HG02588 (cell line): ENCODE data around the gene POPDC3.
"Not testable (repeated sequence)": the region's sequence is repeated elsewhere in the genome, so short reads cannot be mapped to it uniquely, and the experiment has no call there.

Source experiments
- ATAC-seq: cut with Tn5 transposase; IDR thresholded peaks from one replicate; pipeline ENCODE4 v1.9.1; 2021; ENCODE audit warnings: mild to moderate bottlenecking, moderate library complexity; ENCODE audit not compliant: unreplicated experiment

Gene POPDC3

GRCh38 chr6:105179244-105180065, at the start of gene POPDC3:
Gene POPDC3 (minus strand): TSS chr6:105180014. CDS start chr6:105161909, 18,105 bp downstream.
- ATAC-seq = peak; percentile 44

GRCh38 chr6:105227295-105227767, 47.5 kb upstream of the POPDC3 start:
- ATAC-seq = no peak

GRCh38 chr6:105226598-105227294, 46.9 kb upstream of the POPDC3 start:
- no peak for ATAC-seq

- ATAC-seq = no peak
Measured at GRCh38 chr6:105223242-105223641, 43.4 kb upstream of the POPDC3 start.

GRCh38 chr6:105221219-105221618, 41.4 kb upstream of the POPDC3 start:
- not testable (repeated sequence) for ATAC-seq

GRCh38 chr6:105220186-105220585, 40.4 kb upstream of the POPDC3 start:
- ATAC-seq = no peak

GRCh38 chr6:105219218-105219617, 39.4 kb upstream of the POPDC3 start:
- ATAC-seq = not testable (repeated sequence)

- no peak for ATAC-seq
Measured at GRCh38 chr6:105215506-105215905, 35.7 kb upstream of the POPDC3 start.

GRCh38 chr6:105214668-105215067, 34.9 kb upstream of the POPDC3 start:
- ATAC-seq = no peak

GRCh38 chr6:105213272-105213671, 33.5 kb upstream of the POPDC3 start:
- no peak for ATAC-seq

- ATAC-seq = no peak
Measured at GRCh38 chr6:105212587-105212986, 32.8 kb upstream of the POPDC3 start.

GRCh38 chr6:105211831-105212230, 32.0 kb upstream of the POPDC3 start:
- ATAC-seq = no peak

- ATAC-seq = no peak
Measured at GRCh38 chr6:105210932-105211531, 31.2 kb upstream of the POPDC3 start.

- no peak for ATAC-seq
Measured at GRCh38 chr6:105209950-105210706, 30.3 kb upstream of the POPDC3 start.

- no peak for ATAC-seq
Measured at GRCh38 chr6:105207524-105208269, 27.9 kb upstream of the POPDC3 start.

GRCh38 chr6:105204768-105205167, 25.0 kb upstream of the POPDC3 start:
- ATAC-seq = no peak

- ATAC-seq = no peak
Measured at GRCh38 chr6:105204331-105204730, 24.5 kb upstream of the POPDC3 start.

- ATAC-seq = no peak
Measured at GRCh38 chr6:105202486-105202885, 22.7 kb upstream of the POPDC3 start.

GRCh38 chr6:105200133-105200730, 20.4 kb upstream of the POPDC3 start:
- no peak for ATAC-seq

GRCh38 chr6:105199711-105200110, 19.9 kb upstream of the POPDC3 start:
- ATAC-seq = no peak
